Activated naive CD4-positive, alpha-beta T cell treated with anti-CD3 and anti-CD28 coated beads, Interleukin-2, amount 50 U/mL, for 24 hours (primary cell): ENCODE results near the gene KCNJ6.

Experiments used
- H3K27ac Mint-ChIP-seq: one replicate; pipeline ENCODE4 v1.8.0; 2021; ENCODE audit warnings: mild to moderate bottlenecking, mixed read lengths
- H3K27me3 Mint-ChIP-seq: one replicate; pipeline ENCODE4 v1.8.0; 2021; ENCODE audit warnings: mixed read lengths
- H3K36me3 Mint-ChIP-seq: one replicate; pipeline ENCODE4 v1.8.0; 2021; ENCODE audit warnings: mixed read lengths
- H3K4me1 Mint-ChIP-seq: one replicate; pipeline ENCODE4 v1.8.0; 2021; ENCODE audit warnings: mixed read lengths
- H3K4me3 Mint-ChIP-seq: one replicate; pipeline ENCODE4 v1.8.0; 2021; ENCODE audit warnings: mild to moderate bottlenecking, mixed read lengths
- H3K9me3 Mint-ChIP-seq: one replicate; pipeline ENCODE4 v1.8.0; 2021; ENCODE audit warnings: mixed read lengths

Gene KCNJ6

DNA sequence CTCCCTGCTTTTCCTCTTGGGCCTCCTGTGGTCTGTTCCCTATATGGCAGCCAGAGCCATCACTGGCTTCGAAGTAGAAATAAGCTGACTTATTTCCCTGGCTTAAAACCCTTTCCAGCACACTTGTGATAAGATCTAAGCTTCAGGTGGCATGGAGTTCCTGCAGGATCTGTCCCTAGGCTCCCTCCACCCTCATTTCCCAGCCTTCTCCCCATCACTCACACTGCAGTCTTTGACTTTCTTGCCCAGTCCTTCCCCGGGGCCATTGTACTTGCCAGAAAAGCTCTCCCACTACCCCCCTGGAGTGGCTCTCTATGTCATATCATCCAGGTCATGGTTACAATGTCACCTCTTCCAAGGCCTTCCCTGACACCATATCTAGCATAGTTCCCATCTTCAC lies 55.8 kb downstream of the KCNJ6 start:
- no peaks in the 10 kb centered on the region for H3K4me1 Mint-ChIP-seq

DNA sequence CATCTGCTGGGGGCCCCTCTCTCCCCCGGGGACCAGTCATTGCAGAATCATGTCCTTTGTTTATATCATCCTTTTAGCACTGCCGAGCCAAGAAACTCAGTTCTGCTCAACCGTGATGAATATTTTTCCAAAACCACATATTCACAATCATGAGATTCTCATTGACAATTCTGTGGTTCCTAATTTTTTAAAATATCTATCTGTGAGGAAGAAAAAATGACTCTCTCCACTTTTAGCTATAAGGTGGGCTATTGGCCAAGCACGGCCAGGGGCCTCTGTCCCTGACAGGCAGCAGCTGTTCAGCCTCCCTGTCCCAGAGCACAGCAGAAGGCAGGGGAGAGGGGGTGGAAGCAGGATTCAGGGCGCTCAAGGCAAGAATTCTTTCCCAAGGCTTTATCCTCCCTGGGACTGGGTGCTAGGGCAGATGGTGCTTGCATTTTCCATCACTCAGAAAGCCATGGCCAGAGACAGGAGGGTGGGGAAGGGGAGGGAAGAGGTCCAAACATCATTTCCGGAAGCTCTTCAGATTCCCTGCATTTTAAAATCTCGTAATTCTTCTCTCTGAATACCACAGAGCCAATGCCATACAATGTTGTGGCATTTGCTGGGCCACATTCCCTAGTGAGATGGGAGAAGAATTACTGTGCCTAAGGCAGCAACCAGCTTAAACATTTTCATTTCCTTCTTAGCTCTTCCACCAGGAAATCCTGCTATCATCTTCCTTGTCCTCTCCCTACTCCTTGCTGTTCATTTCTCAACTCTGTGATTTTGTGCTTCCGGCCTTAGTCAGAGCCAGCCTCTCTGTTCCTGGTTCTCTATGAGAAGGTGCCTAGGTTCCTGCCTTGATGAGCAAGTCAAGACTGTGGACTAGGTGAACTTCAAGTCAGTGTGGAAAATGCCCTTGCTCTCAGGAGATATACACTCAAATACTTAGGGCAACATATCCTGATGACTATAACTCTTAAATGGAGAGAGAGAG lies 60.3 kb downstream of the KCNJ6 start:
- H3K36me3 Mint-ChIP-seq: no peaks in the 10 kb centered on the region
- H3K27me3 Mint-ChIP-seq: peaks cover 25% of the 10 kb centered on the region
- H3K27ac Mint-ChIP-seq: no peak overlapping the region
- H3K9me3 Mint-ChIP-seq: peaks cover 23% of the 10 kb centered on the region
- no peaks in the 10 kb centered on the region for H3K4me1 Mint-ChIP-seq
- no peak overlapping the region for H3K4me3 Mint-ChIP-seq

More for the DNA sequence above, 55.8 kb downstream of the KCNJ6 start:
- Mint-ChIP-seq H3K4me3 (no peak overlapping the region), H3K36me3 (no peaks in the 10 kb centered on the region), H3K9me3 (peaks cover 4% of the 10 kb centered on the region), H3K27ac (no peak overlapping the region), H3K27me3 (peaks cover 19% of the 10 kb centered on the region)

DNA sequence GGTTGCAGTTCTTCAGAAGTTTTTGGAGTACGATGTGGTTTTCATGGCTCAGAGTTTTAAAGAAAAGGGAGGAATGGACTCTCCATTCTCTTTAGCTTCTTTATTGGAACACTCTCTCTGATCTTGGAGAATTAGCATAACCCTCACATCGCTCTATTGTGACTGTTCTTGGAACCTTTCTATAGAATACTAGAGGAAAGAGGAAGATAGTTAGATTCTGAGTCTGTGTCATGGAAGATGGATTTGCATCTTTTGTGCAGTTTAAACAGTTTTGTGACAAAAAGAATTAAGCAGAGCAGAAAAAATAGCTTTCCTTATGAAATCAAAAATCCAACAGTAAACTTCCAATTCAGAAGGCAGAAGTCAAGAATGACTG lies 61.0 kb downstream of the KCNJ6 start:
- peaks cover 23% of the 10 kb centered on the region for H3K9me3 Mint-ChIP-seq
- no peak overlapping the region for H3K4me3 Mint-ChIP-seq
- no peaks in the 10 kb centered on the region for H3K4me1 Mint-ChIP-seq
- H3K27me3 Mint-ChIP-seq: peaks cover 24% of the 10 kb centered on the region
- H3K27ac Mint-ChIP-seq: no peak overlapping the region
- H3K36me3 Mint-ChIP-seq: no peaks in the 10 kb centered on the region

DNA sequence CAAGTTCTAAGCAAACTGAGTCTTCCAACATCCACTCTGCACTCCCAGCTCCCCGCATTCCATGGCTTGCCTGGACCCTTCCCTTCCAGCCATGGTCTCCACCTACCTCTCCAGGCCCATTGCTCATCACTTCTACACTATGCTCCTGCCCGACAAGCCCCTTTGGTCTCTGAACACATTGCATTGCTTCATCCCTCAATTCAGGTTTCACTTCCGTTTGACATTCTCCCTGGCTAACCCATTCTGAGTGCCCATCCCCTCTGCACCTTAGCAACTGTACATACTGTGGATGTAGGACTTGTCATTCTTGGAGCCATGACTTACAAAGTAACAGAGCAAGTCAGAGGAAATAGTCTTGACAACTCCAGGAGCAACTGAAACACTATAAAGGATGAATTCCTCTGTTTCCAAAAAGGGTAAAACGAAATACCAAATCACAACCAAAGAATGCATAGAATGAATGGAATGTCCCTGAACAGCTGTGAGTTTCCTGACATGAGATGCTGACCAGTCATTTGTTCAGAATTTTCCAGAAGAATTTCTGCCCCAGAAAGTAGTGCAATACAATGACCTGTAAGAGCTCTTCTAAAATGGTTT lies 66.7 kb downstream of the KCNJ6 start:
- Mint-ChIP-seq H3K9me3 (peaks cover 19% of the 10 kb centered on the region), H3K27me3 (peaks cover 23% of the 10 kb centered on the region), H3K36me3 (no peaks in the 10 kb centered on the region), H3K4me1 (no peaks in the 10 kb centered on the region), H3K27ac (no peak overlapping the region), H3K4me3 (no peak overlapping the region)

DNA sequence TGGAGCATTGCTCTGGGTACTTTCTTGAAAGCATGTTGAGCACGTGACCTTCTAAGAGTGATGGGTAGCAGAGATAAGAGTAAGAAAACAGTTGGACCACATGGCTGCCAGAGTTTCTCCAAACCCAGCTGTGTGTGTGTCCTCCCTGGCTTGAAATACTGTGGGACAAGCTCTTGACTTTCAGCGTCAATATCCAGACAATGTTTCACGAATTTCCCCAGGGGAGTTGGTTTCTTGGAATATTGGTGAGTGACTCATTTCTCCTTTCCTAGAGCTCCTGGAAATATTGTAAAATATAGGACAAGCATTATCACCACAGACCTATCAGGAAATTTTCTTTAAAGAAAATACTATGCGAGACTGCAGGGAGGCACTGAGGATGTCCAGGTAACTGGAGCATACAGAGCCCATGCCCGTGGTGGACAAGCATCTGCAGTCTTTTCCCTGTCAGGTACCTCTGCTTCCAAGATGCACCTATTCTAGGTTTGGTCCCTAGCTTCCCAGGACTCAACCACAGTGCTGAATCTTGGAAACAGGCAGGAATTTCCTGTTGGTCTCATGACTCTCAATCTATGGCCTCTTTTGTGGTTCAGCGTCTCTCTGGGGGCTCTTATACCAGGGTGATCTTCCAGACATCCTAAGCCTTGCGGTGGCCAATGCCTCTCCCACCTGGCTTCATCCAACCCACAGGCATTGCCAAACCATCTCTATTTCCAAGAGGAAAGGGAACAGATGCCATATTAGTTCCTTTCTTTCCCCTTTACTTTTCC lies 67.4 kb downstream of the KCNJ6 start:
- Mint-ChIP-seq H3K27me3 (peaks cover 21% of the 10 kb centered on the region), H3K4me1 (no peaks in the 10 kb centered on the region), H3K36me3 (no peaks in the 10 kb centered on the region), H3K27ac (no peak overlapping the region), H3K4me3 (no peak overlapping the region), H3K9me3 (peaks cover 15% of the 10 kb centered on the region)

DNA sequence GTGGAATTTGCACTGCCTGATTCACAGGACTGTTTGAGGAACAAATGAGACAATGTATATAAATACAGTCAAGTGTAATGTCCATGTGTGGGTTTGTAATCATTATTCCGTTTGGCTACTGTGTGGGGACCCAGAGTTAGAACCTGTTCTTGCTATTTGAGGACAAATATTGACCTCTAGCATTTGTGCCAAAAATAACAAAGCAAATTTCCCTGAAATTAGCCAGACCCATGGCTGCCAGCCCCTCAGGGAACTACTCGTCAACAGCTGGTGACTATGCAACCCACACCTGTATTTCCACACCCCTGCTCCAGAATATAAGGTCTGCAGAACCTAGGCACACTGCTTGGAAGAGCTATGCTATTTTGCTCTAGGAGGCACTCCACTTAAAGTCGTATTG lies 70.7 kb downstream of the KCNJ6 start:
- H3K27me3 Mint-ChIP-seq: peaks cover 17% of the 10 kb centered on the region
- H3K36me3 Mint-ChIP-seq: no peaks in the 10 kb centered on the region
- H3K9me3 Mint-ChIP-seq: no peaks in the 10 kb centered on the region
- H3K27ac Mint-ChIP-seq: no peak overlapping the region
- H3K4me1 Mint-ChIP-seq: no peaks in the 10 kb centered on the region
- no peak overlapping the region for H3K4me3 Mint-ChIP-seq

DNA sequence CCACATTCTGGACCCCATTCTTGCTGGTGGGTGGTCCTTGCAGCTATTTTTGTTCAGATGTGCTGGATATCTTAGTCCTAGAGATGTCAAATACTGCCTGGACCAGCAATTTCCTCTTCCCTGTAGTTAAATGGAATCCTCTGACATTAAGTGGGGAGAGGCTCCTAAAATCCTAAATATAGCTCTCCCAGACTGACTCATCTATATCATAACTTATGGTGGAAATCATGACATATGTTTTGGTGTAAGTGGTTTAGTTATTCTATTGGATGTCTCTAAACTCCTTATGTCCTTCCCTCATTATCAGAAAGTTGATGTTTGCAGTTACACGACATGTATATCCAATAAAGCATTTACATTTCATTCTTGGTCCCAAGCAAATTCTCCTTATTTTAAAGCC lies 73.1 kb downstream of the KCNJ6 start:
- H3K27me3 Mint-ChIP-seq: peaks cover 7% of the 10 kb centered on the region
- no peak overlapping the region for H3K27ac Mint-ChIP-seq
- no peak overlapping the region for H3K4me3 Mint-ChIP-seq
- no peaks in the 10 kb centered on the region for H3K36me3 Mint-ChIP-seq
- H3K4me1 Mint-ChIP-seq: no peaks in the 10 kb centered on the region
- no peaks in the 10 kb centered on the region for H3K9me3 Mint-ChIP-seq

DNA sequence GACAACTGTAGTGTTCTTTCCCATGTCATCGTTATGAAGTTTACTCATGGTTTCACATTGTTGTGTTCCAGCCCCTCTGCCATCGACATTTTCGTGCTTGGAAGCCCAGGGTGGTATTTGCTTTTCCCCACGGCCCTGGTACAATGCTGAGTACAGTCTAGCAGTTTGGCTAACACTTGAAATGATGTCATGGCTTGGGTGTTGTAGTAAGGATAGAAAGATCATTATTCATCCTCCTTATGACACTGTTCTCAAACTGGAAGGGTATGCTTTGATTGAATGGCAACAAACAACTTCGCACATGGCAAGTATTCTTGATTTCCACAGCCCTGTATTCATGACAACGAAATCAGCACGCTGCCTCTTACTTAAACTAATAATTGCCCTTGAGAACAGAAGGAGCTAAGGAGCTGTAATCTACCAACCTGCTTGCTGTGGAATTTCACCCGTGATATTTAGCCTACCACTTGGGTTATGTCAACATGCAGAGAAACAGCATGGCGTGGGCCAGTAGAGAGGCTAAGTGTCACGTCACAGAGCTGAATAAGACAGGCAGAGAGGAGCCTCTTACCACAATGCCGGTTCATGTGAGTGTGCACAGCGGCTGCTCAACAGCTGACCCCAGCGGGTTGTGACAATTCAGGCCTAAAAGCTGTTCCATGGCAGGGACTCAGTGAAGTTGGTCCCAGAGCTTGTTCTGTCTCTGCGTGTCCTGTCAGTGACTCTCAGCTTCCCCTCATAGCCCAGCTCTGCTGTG lies 73.9 kb downstream of the KCNJ6 start:
- H3K4me1 Mint-ChIP-seq: no peaks in the 10 kb centered on the region
- H3K4me3 Mint-ChIP-seq: no peak overlapping the region
- H3K36me3 Mint-ChIP-seq: no peaks in the 10 kb centered on the region
- peaks cover 5% of the 10 kb centered on the region for H3K27me3 Mint-ChIP-seq
- H3K27ac Mint-ChIP-seq: no peak overlapping the region
- no peaks in the 10 kb centered on the region for H3K9me3 Mint-ChIP-seq

DNA sequence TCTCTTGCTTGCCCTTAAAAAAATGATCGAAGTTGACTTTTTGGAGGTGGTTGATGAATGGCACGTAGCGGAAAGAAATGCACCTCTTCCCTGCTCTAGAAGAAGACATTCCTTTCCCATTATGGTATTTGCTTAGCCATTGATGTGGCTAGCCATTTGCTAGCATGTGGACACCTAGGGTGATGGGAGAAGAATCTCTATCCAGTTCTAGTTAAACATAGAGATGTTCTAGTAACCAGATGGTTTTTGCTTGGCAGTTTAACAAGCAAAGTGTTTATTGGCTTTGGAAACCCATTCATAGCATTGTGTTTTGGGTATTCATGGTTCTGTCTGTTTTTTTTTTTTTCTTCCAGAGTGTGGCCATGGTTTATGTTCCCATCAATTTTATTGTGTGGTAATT lies 78.9 kb downstream of the KCNJ6 start:
- Mint-ChIP-seq H3K4me1 (no peaks in the 10 kb centered on the region), H3K4me3 (no peak overlapping the region), H3K36me3 (no peaks in the 10 kb centered on the region), H3K27me3 (peaks cover 1% of the 10 kb centered on the region), H3K27ac (no peak overlapping the region), H3K9me3 (no peaks in the 10 kb centered on the region)

DNA sequence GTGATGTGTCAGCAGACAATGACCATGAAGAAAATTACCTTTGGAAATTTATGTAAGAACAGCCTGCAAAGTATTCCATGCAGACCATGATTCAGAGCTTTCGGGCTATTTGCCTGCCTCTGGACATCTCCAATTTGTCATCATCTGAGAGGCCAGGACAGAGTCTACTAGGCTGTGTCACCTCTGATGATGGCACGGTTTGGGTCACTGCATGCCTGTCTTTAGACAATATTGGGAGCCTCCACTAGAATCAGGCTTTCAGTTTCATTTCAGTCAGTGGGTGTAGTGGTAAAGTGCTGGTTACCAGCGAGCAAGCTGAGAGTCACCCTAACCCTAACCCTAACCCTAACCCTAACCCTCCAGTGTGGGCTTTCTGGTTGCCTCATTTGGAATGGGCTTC lies 80.8 kb downstream of the KCNJ6 start:
- Mint-ChIP-seq H3K4me3 (no peak overlapping the region), H3K27ac (no peak overlapping the region), H3K27me3 (peaks cover 1% of the 10 kb centered on the region), H3K9me3 (no peaks in the 10 kb centered on the region), H3K36me3 (no peaks in the 10 kb centered on the region), H3K4me1 (no peaks in the 10 kb centered on the region)

DNA sequence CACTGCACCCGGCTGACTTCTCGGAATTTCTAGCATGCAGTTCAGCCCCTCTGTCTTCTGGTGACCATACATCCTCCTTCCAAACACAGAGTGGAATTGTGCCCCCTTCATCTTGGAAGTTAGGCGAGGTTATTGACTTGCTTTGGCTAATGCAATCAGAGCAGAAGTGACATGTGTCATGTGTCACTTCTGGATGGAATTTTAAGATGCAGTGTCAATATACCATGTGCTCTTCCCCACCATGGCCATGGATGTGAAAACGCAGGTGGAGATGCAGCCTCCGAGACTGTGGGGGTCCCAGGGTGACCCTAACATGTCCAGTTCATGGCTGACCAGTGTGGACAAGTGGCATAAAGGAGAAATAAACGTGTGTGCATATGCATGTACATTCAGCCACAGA lies 83.0 kb downstream of the KCNJ6 start:
- H3K9me3 Mint-ChIP-seq: no peaks in the 10 kb centered on the region
- peaks cover 1% of the 10 kb centered on the region for H3K27me3 Mint-ChIP-seq
- no peaks in the 10 kb centered on the region for H3K4me1 Mint-ChIP-seq
- no peaks in the 10 kb centered on the region for H3K36me3 Mint-ChIP-seq
- no peak overlapping the region for H3K4me3 Mint-ChIP-seq
- H3K27ac Mint-ChIP-seq: no peak overlapping the region

DNA sequence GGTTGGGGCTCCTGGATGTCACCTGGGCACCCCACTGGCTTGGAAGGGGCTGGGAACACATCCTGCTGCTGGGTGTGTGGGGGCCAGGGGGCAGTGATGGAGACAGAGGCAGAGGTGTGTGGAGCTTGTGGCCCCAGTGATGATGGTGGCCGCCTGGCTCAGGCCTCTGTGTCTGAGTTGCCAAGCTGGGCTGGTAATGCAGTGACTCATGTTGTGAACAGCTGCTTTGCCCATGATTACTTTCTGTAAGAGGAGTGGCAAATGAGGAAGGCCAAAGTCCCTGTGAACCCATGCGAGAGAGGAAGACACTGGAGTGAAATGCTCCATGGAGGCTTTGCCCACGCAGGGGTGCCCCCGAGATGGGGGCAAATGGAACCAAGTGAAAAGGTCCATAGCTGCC lies 86.8 kb downstream of the KCNJ6 start:
- no peaks in the 10 kb centered on the region for H3K4me1 Mint-ChIP-seq
- no peaks in the 10 kb centered on the region for H3K36me3 Mint-ChIP-seq
- H3K27ac Mint-ChIP-seq: no peak overlapping the region
- H3K9me3 Mint-ChIP-seq: no peaks in the 10 kb centered on the region
- H3K27me3 Mint-ChIP-seq: peaks cover 7% of the 10 kb centered on the region
- H3K4me3 Mint-ChIP-seq: no peak overlapping the region

DNA sequence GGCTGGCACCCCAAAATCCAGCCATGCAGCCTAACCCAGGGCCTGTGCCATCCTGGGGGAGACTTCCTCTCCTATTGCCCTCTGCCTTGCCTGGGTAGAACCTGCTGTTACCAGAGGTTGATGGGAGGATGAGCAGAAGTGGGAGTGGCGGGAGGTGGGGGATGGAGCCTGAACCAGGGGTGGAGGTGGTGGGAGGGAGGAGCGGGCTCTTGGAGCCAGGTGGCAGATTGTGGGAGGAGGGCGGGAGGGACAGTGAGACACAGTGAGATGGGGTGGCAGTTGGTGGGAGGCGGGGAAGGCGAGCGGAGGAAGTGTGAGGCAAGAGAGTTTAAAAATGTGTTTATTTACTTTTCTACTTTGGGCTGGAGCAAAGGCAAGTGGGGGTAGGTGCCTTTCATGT lies 87.3 kb downstream of the KCNJ6 start:
- Mint-ChIP-seq H3K4me1 (no peaks in the 10 kb centered on the region), H3K27me3 (peaks cover 7% of the 10 kb centered on the region), H3K4me3 (no peak overlapping the region), H3K27ac (no peak overlapping the region), H3K36me3 (no peaks in the 10 kb centered on the region), H3K9me3 (no peaks in the 10 kb centered on the region)

DNA sequence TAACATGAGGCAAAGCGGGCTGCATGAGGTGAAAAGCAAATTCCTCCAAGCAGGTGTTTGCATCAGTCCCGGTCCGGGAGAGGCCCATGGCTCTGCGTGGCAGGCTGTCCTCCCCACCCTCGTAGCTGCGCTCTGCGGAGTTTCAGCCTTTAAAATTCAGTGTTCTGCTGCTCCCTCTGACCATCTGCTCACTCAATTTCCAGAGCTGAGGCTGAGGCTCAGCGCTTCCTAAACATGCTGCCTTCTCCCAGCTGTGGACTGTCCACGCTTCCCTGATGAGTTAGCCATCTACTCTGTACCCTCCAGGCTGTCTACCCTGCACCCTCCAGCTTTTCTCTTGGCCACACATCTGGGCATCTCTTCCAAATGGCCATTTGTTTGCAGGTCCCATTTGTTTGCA lies 87.7 kb downstream of the KCNJ6 start:
- H3K36me3 Mint-ChIP-seq: no peaks in the 10 kb centered on the region
- H3K9me3 Mint-ChIP-seq: no peaks in the 10 kb centered on the region
- no peak overlapping the region for H3K27ac Mint-ChIP-seq
- peaks cover 7% of the 10 kb centered on the region for H3K27me3 Mint-ChIP-seq
- no peaks in the 10 kb centered on the region for H3K4me1 Mint-ChIP-seq
- no peak overlapping the region for H3K4me3 Mint-ChIP-seq

DNA sequence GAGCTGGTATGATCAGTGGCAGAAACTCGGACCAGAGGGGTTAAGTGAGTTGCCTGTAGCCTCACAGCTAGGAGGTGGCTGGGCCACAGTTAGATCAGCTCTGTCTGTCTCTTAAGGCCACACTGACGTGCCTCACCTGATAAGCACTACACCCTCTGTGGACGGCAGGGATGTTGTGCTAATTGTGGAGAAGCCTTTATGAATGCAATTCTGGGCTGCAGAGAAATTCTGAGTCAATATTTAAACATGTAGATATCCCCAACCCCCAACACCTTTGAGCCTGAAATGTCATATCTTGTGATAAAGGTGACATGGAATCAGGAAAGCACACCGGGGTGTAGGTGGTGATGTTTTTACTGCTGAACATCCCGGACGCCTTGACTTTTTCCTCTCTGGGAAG lies 88.3 kb downstream of the KCNJ6 start:
- Mint-ChIP-seq H3K4me1 (no peaks in the 10 kb centered on the region), H3K4me3 (no peak overlapping the region), H3K36me3 (no peaks in the 10 kb centered on the region), H3K9me3 (no peaks in the 10 kb centered on the region), H3K27ac (no peak overlapping the region), H3K27me3 (peaks cover 7% of the 10 kb centered on the region)
